ENCODE data around the gene RGS12.

DNA sequence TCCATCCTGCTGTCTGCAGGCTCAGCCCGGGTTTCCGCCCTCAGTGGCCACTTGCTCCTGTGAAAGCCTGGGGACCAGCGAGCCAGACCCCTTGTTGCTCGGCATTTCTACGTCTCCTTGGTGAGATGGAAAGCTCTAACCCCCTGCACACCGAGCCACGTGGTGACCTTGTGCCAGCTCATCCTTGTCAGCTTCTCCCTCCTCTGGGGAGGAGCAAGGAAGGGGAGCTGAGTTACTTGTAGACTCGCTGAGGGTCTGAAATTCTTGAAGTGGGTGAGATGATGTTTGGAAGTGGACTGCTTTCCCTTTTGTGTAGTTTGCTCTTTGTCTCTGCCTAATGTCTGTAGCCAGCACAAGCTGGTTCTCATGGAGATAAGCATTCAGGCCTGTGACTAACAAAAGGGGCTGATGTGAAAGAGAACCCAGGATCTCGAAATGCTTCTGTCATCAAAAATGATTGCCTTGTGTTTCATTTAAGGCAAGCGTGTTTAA, 29.3 kb downstream of the RGS12 start:
- TF ChIP-seq EP300 (IDR thresholded peaks at IDR 0.05) = no peak
- TF ChIP-seq, protein P1, sequence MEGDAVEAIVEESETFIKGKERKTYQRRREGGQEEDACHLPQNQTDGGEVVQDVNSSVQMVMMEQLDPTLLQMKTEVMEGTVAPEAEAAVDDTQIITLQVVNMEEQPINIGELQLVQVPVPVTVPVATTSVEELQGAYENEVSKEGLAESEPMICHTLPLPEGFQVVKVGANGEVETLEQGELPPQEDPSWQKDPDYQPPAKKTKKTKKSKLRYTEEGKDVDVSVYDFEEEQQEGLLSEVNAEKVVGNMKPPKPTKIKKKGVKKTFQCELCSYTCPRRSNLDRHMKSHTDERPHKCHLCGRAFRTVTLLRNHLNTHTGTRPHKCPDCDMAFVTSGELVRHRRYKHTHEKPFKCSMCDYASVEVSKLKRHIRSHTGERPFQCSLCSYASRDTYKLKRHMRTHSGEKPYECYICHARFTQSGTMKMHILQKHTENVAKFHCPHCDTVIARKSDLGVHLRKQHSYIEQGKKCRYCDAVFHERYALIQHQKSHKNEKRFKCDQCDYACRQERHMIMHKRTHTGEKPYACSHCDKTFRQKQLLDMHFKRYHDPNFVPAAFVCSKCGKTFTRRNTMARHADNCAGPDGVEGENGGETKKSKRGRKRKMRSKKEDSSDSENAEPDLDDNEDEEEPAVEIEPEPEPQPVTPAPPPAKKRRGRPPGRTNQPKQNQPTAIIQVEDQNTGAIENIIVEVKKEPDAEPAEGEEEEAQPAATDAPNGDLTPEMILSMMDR (IDR thresholded peaks at IDR 0.05) = no peak

Measured in sigmoid colon (tissue), 4 donors.